ENCODE measurements around the gene MIX23.

- TF ChIP-seq, protein P1, sequence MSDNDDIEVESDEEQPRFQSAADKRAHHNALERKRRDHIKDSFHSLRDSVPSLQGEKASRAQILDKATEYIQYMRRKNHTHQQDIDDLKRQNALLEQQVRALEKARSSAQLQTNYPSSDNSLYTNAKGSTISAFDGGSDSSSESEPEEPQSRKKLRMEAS (IDR thresholded peaks at IDR 0.05; ENCODE audit: low read depth) = no peak
- TF ChIP-seq YY1 (IDR thresholded peaks at IDR 0.05; ENCODE audit: low read depth) = no peak
Measured at GRCh38 chr3:122390665-122391064, 7.6 kb upstream of the MIX23 start.

All from SK-N-SH (cell line).